Testis (tissue), 2 donors: ENCODE data around the gene NPC2.

Experiments used
- CTCF ChIP-seq, 3 experiments: fragments of 450-650 bp in 2 of 3; fragments of 200-600 bp in 1 of 3; sonication (generic) in 1 of 3; IDR thresholded peaks; one replicate each; pipeline ENCODE4 v1.5.1; 2016 to 2019; ENCODE audit warnings: antibody characterized with exemption in 3 of 3, mild to moderate bottlenecking in 2 of 3, moderate library complexity in 1 of 3
- POLR2A ChIP-seq: fragments of 450-650 bp; IDR thresholded peaks from one replicate; pipeline ENCODE4 v1.6.1; 2017; ENCODE audit warnings: antibody characterized with exemption, mild to moderate bottlenecking, moderate library complexity

DNA sequence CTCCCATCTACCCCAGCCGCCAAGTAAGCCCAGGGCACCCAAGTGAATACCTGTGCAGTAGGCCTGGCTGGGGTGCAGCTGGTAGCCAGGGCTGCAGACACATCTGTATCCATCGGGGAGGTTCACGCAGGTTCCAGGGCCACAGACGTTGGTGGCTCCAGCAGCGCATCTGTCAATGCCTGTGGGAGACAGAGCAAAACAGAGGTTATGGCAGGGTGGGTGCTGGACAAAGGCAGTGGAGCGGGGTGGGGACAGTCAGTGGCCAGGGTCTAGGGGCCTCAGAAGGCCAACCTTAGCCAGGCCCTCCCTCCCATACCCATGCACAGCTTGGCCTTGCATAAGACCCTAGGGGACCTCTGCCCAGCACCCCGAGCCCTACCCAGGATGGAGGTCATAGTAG, 29.6 kb upstream of the NPC2 start:
- no peak for TF ChIP-seq POLR2A
- TF ChIP-seq CTCF (IDR thresholded peaks at IDR 0.05): no peak
